Ishikawa (cell line): Measurements from ENCODE around the gene DDX60.

ENCODE experiments used
- CEBPB ChIP-seq: IDR thresholded peaks from 2 replicates; pipeline ENCODE4 v1.6.1; 2012
- CREB1 ChIP-seq: IDR thresholded peaks from 2 replicates; pipeline ENCODE4 v1.6.1; 2012; ENCODE audit warnings: low read depth
- EGR1 ChIP-seq: IDR thresholded peaks from 2 replicates; pipeline ENCODE4 v1.6.1; 2012
- EP300 ChIP-seq: IDR thresholded peaks from 2 replicates; pipeline ENCODE4 v1.6.1; 2012; ENCODE audit warnings: borderline replicate concordance
- FOXM1 ChIP-seq: IDR thresholded peaks from 2 replicates; pipeline ENCODE4 v1.6.1; 2012; ENCODE audit warnings: low read depth, borderline replicate concordance
- RAD21 ChIP-seq: IDR thresholded peaks from 2 replicates; pipeline ENCODE4 v1.6.1; 2012; ENCODE audit warnings: low read depth
- TAF1 ChIP-seq: IDR thresholded peaks from 2 replicates; pipeline ENCODE4 v1.6.1; 2012; ENCODE audit warnings: low read depth, mild to moderate bottlenecking
- YY1 ChIP-seq: IDR thresholded peaks from 2 replicates; pipeline ENCODE4 v1.6.1; 2012; ENCODE audit warnings: low read depth

DNA sequence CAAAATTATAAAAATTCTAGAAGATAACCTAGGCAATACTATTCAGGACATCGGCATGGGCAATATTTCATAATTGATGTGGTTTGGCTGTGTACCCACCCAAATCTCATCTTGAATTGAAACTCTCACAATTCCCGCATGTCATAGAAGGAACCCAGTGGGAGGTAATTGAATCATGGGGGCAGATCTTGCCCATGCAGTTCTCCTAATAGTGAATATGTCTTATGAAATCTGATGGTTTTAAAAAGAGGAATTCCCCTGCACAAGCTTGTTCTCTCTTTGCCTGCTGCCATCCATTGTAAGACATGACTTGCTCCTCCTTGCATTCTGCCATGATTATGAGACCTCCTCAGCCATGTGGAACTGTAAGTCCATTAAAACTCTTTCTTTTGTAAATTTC lies 77.7 kb downstream of the DDX60 start:
- no peak for TF ChIP-seq FOXM1
- TF ChIP-seq TAF1 = no peak
- no peak for TF ChIP-seq CREB1
- no peak for TF ChIP-seq CEBPB
- TF ChIP-seq RAD21 = no peak
- TF ChIP-seq EP300 = no peak
- no peak for TF ChIP-seq YY1
- TF ChIP-seq EGR1 = no peak
